Measurements from ENCODE around the gene LCLAT1. TPM values are rescaled to one million over a fixed set of nuclear protein-coding genes. Genes with fewer than 3 reads are reported as not detected.

Gene LCLAT1
- total and polyA plus RNA-seq, 4 donors = 2.4 to 14.6 (median 10.7) TPM

DNA sequence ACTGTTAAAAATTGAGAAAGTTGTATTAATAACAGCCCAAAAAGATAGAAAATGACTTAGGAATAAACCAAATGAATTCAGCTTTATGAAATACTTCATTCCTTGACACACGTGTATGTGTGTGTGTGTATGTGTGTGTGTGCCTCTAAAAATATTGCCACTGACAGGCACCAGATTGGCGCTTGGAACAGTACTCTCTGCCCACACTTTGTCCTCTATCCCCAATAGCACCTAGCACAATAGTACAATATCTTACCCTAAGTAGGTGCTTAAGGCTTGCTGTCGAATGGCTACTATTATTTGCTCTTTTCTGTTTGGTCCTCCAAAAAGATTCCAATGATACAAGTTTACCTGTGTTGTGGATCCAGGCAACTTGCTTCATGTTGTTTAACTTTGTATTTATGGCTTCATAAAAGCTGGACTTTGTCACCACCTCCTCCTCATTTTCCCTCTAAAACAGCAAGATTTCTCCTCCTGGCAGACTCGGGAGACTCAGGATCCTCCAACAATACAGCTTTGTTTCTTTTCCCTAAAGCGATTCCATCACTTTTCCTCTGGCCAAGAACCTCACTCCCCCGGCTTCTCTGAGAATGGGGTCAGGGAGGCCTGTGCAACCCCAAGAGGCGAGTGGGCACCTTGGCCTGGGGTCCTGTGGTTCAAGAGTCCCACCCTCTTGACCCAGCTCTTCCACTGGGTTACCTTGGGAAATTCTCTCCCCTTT, 43.3 kb upstream of the LCLAT1 start:
- no peak for DNase-seq (ENCODE audit: low spot score)
- 79% methylated on average over 7 of the region's 7 CpGs for WGBS
- Histone ChIP-seq H3K9ac (ENCODE audit: low read depth in 1 of 2, low read length in 2 of 2) (no peak overlapping the region), H3K36me3 (ENCODE audit: control insufficient read depth in 4 of 4, insufficient read depth in 3 of 4, low read depth in 1 of 4, low read length in 3 of 4) (no peaks in the 10 kb centered on the region), H3K4me3 (ENCODE audit: low read depth in 1 of 3, low read length in 3 of 3) (no peak overlapping the region), H3K4me1 (ENCODE audit: control insufficient read depth in 4 of 4, insufficient read depth in 4 of 4, low read length in 3 of 4) (peaks cover 0 to 2% (median 0%) of the 10 kb centered on the region in 4 donors), H3K27me3 (ENCODE audit: control insufficient read depth in 4 of 4, insufficient read depth in 4 of 4, low read length in 3 of 4) (no peaks in the 10 kb centered on the region), H3K27ac (ENCODE audit: low read depth in 1 of 2, low read length in 2 of 2) (no peak overlapping the region), H3K9me3 (ENCODE audit: control insufficient read depth in 4 of 4, low read length in 3 of 4) (no peaks in the 10 kb centered on the region)
- no peak for TF ChIP-seq JUND (IDR thresholded peaks at IDR 0.05)
- TF ChIP-seq RXRA (IDR thresholded peaks at IDR 0.05) = no peak
- TF ChIP-seq TAF1 (conservative IDR thresholded peaks at IDR 0.05) = no peak
- TF ChIP-seq, protein P1, sequence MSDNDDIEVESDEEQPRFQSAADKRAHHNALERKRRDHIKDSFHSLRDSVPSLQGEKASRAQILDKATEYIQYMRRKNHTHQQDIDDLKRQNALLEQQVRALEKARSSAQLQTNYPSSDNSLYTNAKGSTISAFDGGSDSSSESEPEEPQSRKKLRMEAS (IDR thresholded peaks at IDR 0.05) = no peak
- TF ChIP-seq, protein P2, sequence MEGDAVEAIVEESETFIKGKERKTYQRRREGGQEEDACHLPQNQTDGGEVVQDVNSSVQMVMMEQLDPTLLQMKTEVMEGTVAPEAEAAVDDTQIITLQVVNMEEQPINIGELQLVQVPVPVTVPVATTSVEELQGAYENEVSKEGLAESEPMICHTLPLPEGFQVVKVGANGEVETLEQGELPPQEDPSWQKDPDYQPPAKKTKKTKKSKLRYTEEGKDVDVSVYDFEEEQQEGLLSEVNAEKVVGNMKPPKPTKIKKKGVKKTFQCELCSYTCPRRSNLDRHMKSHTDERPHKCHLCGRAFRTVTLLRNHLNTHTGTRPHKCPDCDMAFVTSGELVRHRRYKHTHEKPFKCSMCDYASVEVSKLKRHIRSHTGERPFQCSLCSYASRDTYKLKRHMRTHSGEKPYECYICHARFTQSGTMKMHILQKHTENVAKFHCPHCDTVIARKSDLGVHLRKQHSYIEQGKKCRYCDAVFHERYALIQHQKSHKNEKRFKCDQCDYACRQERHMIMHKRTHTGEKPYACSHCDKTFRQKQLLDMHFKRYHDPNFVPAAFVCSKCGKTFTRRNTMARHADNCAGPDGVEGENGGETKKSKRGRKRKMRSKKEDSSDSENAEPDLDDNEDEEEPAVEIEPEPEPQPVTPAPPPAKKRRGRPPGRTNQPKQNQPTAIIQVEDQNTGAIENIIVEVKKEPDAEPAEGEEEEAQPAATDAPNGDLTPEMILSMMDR (IDR thresholded peaks at IDR 0.05; ENCODE audit: low read depth, low read length, missing input control) = no peak
- TF ChIP-seq HNF4A (conservative IDR thresholded peaks at IDR 0.05) = no peak
- TF ChIP-seq, protein P3, sequence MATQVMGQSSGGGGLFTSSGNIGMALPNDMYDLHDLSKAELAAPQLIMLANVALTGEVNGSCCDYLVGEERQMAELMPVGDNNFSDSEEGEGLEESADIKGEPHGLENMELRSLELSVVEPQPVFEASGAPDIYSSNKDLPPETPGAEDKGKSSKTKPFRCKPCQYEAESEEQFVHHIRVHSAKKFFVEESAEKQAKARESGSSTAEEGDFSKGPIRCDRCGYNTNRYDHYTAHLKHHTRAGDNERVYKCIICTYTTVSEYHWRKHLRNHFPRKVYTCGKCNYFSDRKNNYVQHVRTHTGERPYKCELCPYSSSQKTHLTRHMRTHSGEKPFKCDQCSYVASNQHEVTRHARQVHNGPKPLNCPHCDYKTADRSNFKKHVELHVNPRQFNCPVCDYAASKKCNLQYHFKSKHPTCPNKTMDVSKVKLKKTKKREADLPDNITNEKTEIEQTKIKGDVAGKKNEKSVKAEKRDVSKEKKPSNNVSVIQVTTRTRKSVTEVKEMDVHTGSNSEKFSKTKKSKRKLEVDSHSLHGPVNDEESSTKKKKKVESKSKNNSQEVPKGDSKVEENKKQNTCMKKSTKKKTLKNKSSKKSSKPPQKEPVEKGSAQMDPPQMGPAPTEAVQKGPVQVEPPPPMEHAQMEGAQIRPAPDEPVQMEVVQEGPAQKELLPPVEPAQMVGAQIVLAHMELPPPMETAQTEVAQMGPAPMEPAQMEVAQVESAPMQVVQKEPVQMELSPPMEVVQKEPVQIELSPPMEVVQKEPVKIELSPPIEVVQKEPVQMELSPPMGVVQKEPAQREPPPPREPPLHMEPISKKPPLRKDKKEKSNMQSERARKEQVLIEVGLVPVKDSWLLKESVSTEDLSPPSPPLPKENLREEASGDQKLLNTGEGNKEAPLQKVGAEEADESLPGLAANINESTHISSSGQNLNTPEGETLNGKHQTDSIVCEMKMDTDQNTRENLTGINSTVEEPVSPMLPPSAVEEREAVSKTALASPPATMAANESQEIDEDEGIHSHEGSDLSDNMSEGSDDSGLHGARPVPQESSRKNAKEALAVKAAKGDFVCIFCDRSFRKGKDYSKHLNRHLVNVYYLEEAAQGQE (IDR thresholded peaks at IDR 0.05) = no peak
- TF ChIP-seq, protein P4, sequence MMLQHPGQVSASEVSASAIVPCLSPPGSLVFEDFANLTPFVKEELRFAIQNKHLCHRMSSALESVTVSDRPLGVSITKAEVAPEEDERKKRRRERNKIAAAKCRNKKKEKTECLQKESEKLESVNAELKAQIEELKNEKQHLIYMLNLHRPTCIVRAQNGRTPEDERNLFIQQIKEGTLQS (IDR thresholded peaks at IDR 0.05) = no peak
- no peak for TF ChIP-seq EGR1 (IDR thresholded peaks at IDR 0.05; ENCODE audit: low read depth in 2 of 2)
- no peak for TF ChIP-seq RAD21 (IDR thresholded peaks at IDR 0.05)
- no peak for TF ChIP-seq GABPA (IDR thresholded peaks at IDR 0.05 in 1 of 2, conservative IDR thresholded peaks at IDR 0.05 in 1 of 2)
- TF ChIP-seq NR2F2 (IDR thresholded peaks at IDR 0.05) = no peak
- TF ChIP-seq, protein P5, sequence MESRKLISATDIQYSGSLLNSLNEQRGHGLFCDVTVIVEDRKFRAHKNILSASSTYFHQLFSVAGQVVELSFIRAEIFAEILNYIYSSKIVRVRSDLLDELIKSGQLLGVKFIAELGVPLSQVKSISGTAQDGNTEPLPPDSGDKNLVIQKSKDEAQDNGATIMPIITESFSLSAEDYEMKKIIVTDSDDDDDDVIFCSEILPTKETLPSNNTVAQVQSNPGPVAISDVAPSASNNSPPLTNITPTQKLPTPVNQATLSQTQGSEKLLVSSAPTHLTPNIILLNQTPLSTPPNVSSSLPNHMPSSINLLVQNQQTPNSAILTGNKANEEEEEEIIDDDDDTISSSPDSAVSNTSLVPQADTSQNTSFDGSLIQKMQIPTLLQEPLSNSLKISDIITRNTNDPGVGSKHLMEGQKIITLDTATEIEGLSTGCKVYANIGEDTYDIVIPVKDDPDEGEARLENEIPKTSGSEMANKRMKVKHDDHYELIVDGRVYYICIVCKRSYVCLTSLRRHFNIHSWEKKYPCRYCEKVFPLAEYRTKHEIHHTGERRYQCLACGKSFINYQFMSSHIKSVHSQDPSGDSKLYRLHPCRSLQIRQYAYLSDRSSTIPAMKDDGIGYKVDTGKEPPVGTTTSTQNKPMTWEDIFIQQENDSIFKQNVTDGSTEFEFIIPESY (IDR thresholded peaks at IDR 0.05) = no peak
- TF ChIP-seq FOXA1 (IDR thresholded peaks at IDR 0.05) = no peak
- TF ChIP-seq SP1 (IDR thresholded peaks at IDR 0.05) = no peak
